WTC11 (cell line): ENCODE data around the gene FHIT.

Experiments used
- ATF2 ChIP-seq: sonication (generic); formaldehyde crosslinking; IDR thresholded peaks from 2 replicates; pipeline ENCODE4 v1.8.1; 2022; ENCODE audit warnings: low read depth, missing genetic modification reagents, borderline replicate concordance
- CTCF ChIP-seq: fragments of 200-600 bp; IDR thresholded peaks from 2 replicates; pipeline ENCODE4 v1.8.0; 2022; ENCODE audit warnings: antibody characterized with exemption
- IRF1 ChIP-seq: sonication (generic); formaldehyde crosslinking; IDR thresholded peaks from 2 replicates; pipeline ENCODE4 v1.8.0; 2023; ENCODE audit warnings: missing genetic modification reagents
- MLX ChIP-seq: sonication (generic); formaldehyde crosslinking; IDR thresholded peaks from 2 replicates; pipeline ENCODE4 v1.8.1; 2023; ENCODE audit warnings: mild to moderate bottlenecking, missing genetic modification reagents, moderate library complexity
- TF ChIP-seq, protein P1 (sequence below): sonication (generic); formaldehyde crosslinking; IDR thresholded peaks from 2 replicates; pipeline ENCODE4 v1.8.0; 2022; ENCODE audit warnings: mild to moderate bottlenecking, missing genetic modification reagents

DNA sequence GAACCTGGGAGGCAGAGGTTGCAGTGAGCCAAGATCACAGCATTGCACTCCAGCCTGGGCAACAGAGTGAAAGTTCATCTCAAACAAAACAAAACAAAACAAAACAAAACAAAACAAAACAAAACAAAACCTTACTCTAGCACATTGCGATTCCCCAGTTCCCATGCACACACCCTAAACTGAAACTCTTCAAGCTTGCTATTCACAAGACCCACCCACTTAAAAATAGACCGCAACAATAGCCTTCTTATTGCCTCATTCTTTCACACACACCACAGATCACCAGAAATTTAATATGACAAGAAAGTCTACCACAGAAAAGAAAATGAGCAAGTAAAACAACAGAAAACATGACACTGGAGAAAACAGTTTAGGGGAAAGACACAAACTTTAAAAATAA, 598.4 kb downstream of the FHIT start:
- TF ChIP-seq CTCF: no peak
- no peak for TF ChIP-seq ATF2
- TF ChIP-seq MLX (CRISPR knock-in tag): no peak
- TF ChIP-seq, protein P1, sequence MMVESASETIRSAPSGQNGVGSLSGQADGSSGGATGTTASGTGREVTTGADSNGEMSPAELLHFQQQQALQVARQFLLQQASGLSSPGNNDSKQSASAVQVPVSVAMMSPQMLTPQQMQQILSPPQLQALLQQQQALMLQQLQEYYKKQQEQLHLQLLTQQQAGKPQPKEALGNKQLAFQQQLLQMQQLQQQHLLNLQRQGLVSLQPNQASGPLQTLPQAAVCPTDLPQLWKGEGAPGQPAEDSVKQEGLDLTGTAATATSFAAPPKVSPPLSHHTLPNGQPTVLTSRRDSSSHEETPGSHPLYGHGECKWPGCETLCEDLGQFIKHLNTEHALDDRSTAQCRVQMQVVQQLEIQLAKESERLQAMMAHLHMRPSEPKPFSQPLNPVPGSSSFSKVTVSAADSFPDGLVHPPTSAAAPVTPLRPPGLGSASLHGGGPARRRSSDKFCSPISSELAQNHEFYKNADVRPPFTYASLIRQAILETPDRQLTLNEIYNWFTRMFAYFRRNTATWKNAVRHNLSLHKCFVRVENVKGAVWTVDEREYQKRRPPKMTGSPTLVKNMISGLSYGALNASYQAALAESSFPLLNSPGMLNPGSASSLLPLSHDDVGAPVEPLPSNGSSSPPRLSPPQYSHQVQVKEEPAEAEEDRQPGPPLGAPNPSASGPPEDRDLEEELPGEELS (CRISPR knock-in tag): no peak
- no peak for TF ChIP-seq IRF1 (CRISPR knock-in tag)
